ENCODE measurements around the gene AIF1. TPM values are rescaled to one million over a fixed set of nuclear protein-coding genes. Genes with fewer than 3 reads are reported as not detected.

The AIF1 gene
- total RNA-seq = not detected in 2 replicates
- polyA plus RNA-seq (2012) = not detected

DNA sequence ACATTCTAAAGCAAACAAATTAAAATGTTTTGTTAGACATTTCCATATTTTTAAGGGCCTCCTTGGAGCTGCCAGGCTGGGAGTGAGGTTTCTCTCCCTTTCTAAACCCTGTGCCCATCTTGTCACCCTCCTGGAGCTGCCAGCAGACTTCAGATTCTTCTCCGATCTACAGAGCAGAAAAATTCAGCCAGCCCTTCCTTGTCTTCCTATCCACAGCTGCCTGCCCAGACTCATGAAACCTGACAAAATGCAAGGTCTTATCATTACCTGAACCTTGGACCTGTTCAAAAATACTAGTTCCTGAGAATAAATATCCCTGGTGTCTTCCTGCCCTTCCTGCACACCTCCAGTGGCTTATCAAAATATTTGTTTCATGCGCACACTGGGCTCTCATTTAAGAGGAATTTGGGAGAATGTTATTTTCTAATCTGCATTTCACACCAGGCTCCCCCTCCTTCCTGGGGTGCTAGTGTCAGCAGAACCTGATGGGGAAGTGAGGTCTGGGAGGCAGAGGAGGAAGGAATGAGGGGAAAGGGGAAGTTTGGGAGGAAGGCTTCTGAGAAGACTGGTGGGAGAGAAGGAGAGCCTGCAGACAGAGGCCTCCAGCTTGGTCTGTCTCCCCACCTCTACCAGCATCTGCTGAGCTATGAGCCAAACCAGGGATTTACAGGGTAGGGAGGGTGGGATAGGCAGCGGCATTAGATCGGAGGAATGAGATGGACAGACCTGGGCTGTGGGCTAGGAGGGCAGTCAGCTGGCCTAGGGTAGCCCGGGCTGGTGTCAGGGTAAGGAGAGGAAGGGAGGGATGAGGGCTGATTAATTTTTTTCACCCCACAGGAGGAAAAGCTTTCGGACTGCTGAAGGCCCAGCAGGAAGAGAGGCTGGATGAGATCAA lies at the start of gene AIF1:
TSS of gene AIF1 (plus strand) at position 551 of the 895 bp plus-strand sequence. CDS start at position 647, 96 bp downstream.
- DNase-seq (ENCODE audit: low read depth) = no peak

DNA sequence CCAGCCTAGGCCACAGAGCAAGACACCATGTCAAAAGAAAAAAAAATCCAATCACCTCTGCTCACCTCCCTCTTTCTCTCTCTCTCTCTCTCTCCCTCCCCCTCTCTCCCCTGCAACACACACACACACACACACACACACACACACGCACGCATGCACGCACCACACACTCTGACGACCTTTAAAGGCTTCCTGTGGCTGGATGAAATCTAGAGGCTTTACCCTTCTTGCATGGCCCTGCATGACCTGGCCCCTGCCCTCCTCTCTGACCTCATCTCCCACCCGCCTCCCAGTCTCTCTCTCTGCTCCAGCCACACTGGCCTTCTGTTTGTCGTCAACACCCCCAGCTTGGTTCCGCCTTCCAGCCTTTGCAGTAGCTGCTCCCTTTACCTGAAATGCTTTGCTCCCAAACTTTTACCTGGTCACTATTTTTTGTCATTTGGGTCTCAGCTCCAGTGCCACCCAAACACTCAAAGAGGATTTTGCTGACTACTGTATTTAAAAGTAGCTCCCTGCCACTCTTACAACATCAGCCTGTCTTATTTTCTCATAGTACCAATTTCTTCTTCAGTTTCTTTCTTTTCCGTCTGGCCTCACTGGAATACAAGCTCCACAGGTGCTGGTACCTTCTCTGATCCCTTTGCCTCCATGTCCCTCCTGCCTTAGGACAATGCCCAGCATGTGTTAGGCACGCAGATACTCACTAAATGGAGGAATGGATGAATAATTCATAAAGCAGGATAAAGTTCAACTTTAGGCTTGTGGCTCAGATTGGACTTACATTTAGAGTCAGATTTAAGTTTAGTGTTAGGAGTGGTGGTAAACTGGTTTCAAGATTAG lies 47.3 kb upstream of the AIF1 start:
- DNase-seq (ENCODE audit: low read depth) = no peak

DNA sequence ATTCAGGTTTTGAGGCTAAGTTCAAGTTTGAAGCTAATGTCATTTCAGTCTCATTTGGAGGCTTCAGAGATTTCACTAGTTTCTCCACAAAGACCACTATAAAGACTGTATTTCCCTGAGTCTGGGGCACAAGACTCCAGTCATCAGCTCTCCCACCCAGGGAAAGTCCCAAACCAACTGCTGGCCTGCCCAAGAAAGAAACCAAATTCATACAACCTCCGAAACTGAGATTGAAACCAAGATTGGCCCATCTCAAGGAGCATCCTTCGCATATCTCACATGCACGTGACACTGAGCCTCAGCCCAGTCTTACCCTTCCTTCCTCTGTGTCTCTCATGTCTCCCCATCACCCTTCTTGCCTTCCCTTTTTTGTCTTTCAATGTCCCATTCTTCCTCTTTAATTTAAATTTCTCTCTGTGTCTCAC lies 46.5 kb upstream of the AIF1 start:
- no peak for DNase-seq (ENCODE audit: low read depth)

DNA sequence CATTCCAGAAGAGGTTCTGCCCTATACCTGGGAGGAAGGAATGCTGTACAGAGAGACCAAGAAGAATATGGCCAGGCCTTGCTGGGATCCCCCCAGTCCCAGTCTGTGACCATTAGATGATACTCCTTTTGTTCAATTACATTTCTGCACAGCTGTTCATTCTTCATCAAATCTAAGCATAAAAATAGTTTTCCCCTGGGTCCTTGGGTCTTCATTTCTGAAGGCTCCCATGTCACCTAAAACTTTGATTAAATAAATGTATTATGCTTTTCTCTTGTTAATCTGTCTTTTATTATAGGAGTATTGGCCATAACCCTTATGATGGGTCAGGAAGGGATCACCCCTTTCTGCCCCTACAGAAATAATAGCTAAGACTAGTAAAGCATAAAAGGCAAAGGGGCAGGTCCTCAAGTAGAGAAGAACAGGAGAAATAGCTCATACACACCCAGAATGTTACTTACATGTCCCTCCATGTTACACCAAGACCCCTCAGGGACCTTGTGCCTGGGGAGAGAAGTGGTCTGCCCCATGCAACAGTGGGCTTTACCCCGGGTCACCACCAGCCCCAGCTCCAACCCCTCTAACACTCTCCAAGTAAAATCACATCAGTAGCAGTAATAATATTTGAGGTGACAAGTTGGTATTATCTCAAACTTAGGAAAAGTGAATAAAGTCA lies 45.0 kb upstream of the AIF1 start:
- no peak for DNase-seq (ENCODE audit: low read depth)

DNA sequence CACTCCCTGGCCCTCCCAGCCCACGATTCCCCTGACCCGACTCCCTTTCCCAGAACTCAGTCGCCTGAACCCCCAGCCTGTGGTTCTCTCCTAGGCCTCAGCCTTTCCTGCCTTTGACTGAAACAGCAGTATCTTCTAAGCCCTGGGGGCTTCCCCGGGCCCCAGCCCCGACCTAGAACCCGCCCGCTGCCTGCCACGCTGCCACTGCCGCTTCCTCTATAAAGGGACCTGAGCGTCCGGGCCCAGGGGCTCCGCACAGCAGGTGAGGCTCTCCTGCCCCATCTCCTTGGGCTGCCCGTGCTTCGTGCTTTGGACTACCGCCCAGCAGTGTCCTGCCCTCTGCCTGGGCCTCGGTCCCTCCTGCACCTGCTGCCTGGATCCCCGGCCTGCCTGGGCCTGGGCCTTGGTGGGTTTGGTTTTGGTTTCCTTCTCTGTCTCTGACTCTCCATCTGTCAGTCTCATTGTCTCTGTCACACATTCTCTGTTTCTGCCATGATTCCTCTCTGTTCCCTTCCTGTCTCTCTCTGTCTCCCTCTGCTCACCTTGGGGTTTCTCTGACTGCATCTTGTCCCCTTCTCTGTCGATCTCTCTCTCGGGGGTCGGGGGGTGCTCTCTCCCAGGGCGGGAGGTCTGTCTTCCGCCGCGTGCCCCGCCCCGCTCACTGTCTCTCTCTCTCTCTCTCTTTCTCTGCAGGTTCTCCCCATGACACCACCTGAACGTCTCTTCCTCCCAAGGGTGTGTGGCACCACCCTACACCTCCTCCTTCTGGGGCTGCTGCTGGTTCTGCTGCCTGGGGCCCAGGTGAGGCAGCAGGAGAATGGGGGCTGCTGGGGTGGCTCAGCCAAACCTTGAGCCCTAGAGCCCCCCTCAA lies 42.8 kb upstream of the AIF1 start, which contains the start of gene LTA:
TSS of gene LTA (plus strand) at position 249 of the 871 bp plus-strand sequence. CDS start at position 703, 454 bp downstream.
- DNase-seq (ENCODE audit: low read depth) = no peak

DNA sequence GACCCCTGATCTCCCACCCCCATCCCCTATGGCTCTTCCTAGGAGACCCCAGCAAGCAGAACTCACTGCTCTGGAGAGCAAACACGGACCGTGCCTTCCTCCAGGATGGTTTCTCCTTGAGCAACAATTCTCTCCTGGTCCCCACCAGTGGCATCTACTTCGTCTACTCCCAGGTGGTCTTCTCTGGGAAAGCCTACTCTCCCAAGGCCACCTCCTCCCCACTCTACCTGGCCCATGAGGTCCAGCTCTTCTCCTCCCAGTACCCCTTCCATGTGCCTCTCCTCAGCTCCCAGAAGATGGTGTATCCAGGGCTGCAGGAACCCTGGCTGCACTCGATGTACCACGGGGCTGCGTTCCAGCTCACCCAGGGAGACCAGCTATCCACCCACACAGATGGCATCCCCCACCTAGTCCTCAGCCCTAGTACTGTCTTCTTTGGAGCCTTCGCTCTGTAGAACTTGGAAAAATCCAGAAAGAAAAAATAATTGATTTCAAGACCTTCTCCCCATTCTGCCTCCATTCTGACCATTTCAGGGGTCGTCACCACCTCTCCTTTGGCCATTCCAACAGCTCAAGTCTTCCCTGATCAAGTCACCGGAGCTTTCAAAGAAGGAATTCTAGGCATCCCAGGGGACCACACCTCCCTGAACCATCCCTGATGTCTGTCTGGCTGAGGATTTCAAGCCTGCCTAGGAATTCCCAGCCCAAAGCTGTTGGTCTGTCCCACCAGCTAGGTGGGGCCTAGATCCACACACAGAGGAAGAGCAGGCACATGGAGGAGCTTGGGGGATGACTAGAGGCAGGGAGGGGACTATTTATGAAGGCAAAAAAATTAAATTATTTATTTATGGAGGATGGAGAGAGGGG lies 41.6 kb upstream of the AIF1 start:
- no peak for DNase-seq (ENCODE audit: low read depth)

DNA sequence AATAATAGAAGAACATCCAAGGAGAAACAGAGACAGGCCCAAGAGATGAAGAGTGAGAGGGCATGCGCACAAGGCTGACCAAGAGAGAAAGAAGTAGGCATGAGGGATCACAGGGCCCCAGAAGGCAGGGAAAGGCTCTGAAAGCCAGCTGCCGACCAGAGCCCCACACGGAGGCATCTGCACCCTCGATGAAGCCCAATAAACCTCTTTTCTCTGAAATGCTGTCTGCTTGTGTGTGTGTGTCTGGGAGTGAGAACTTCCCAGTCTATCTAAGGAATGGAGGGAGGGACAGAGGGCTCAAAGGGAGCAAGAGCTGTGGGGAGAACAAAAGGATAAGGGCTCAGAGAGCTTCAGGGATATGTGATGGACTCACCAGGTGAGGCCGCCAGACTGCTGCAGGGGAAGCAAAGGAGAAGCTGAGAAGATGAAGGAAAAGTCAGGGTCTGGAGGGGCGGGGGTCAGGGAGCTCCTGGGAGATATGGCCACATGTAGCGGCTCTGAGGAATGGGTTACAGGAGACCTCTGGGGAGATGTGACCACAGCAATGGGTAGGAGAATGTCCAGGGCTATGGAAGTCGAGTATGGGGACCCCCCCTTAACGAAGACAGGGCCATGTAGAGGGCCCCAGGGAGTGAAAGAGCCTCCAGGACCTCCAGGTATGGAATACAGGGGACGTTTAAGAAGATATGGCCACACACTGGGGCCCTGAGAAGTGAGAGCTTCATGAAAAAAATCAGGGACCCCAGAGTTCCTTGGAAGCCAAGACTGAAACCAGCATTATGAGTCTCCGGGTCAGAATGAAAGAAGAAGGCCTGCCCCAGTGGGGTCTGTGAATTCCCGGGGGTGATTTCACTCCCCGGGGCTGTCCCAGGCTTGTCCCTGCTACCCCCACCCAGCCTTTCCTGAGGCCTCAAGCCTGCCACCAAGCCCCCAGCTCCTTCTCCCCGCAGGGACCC lies 40.6 kb upstream of the AIF1 start:
- DNase-seq (ENCODE audit: low read depth) = no peak

DNA sequence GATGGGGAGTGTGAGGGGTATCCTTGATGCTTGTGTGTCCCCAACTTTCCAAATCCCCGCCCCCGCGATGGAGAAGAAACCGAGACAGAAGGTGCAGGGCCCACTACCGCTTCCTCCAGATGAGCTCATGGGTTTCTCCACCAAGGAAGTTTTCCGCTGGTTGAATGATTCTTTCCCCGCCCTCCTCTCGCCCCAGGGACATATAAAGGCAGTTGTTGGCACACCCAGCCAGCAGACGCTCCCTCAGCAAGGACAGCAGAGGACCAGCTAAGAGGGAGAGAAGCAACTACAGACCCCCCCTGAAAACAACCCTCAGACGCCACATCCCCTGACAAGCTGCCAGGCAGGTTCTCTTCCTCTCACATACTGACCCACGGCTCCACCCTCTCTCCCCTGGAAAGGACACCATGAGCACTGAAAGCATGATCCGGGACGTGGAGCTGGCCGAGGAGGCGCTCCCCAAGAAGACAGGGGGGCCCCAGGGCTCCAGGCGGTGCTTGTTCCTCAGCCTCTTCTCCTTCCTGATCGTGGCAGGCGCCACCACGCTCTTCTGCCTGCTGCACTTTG lies 39.6 kb upstream of the AIF1 start, which contains the start of gene TNF:
TSS of gene TNF (plus strand) at position 231 of the 567 bp plus-strand sequence. CDS start at position 408, 177 bp downstream.
- DNase-seq (ENCODE audit: low read depth) = no peak

DNA sequence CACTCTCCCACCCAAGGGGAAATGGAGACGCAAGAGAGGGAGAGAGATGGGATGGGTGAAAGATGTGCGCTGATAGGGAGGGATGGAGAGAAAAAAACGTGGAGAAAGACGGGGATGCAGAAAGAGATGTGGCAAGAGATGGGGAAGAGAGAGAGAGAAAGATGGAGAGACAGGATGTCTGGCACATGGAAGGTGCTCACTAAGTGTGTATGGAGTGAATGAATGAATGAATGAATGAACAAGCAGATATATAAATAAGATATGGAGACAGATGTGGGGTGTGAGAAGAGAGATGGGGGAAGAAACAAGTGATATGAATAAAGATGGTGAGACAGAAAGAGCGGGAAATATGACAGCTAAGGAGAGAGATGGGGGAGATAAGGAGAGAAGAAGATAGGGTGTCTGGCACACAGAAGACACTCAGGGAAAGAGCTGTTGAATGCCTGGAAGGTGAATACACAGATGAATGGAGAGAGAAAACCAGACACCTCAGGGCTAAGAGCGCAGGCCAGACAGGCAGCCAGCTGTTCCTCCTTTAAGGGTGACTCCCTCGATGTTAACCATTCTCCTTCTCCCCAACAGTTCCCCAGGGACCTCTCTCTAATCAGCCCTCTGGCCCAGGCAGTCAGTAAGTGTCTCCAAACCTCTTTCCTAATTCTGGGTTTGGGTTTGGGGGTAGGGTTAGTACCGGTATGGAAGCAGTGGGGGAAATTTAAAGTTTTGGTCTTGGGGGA lies 38.9 kb upstream of the AIF1 start:
- no peak for DNase-seq (ENCODE audit: low read depth)

DNA sequence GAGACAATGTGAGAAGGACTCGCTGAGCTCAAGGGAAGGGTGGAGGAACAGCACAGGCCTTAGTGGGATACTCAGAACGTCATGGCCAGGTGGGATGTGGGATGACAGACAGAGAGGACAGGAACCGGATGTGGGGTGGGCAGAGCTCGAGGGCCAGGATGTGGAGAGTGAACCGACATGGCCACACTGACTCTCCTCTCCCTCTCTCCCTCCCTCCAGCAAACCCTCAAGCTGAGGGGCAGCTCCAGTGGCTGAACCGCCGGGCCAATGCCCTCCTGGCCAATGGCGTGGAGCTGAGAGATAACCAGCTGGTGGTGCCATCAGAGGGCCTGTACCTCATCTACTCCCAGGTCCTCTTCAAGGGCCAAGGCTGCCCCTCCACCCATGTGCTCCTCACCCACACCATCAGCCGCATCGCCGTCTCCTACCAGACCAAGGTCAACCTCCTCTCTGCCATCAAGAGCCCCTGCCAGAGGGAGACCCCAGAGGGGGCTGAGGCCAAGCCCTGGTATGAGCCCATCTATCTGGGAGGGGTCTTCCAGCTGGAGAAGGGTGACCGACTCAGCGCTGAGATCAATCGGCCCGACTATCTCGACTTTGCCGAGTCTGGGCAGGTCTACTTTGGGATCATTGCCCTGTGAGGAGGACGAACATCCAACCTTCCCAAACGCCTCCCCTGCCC lies 38.0 kb upstream of the AIF1 start:
- DNase-seq (ENCODE audit: low read depth) = no peak

DNA sequence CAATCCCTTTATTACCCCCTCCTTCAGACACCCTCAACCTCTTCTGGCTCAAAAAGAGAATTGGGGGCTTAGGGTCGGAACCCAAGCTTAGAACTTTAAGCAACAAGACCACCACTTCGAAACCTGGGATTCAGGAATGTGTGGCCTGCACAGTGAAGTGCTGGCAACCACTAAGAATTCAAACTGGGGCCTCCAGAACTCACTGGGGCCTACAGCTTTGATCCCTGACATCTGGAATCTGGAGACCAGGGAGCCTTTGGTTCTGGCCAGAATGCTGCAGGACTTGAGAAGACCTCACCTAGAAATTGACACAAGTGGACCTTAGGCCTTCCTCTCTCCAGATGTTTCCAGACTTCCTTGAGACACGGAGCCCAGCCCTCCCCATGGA lies 37.5 kb upstream of the AIF1 start:
- DNase-seq (ENCODE audit: low read depth) = no peak

DNA sequence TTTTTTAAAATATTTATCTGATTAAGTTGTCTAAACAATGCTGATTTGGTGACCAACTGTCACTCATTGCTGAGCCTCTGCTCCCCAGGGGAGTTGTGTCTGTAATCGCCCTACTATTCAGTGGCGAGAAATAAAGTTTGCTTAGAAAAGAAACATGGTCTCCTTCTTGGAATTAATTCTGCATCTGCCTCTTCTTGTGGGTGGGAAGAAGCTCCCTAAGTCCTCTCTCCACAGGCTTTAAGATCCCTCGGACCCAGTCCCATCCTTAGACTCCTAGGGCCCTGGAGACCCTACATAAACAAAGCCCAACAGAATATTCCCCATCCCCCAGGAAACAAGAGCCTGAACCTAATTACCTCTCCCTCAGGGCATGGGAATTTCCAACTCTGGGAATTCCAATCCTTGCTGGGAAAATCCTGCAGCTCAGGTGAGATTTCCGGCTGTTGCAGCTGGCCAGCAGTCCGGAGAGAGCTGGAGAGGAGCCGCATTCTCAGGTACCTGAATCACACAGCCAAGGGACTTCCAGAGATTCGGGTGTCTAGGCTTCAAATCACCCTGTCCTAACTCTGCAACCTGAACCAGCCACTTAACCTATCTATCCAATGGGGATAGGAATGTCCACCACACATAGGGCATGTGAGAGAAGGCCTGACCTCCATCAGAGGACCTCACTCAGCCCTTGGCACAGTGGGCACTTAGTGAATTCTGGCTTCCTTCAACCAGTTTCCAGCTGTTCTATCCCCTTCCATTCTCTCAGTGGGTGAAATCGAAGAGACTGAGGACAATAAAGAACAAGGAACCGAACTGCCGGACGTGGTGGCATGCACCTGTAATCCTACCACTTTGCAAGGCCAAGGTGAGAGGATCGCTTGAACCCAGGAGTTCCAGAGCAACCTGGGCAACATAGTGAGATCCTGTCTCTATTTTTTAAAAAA lies 36.6 kb upstream of the AIF1 start:
- DNase-seq (ENCODE audit: low read depth) = no peak

DNA sequence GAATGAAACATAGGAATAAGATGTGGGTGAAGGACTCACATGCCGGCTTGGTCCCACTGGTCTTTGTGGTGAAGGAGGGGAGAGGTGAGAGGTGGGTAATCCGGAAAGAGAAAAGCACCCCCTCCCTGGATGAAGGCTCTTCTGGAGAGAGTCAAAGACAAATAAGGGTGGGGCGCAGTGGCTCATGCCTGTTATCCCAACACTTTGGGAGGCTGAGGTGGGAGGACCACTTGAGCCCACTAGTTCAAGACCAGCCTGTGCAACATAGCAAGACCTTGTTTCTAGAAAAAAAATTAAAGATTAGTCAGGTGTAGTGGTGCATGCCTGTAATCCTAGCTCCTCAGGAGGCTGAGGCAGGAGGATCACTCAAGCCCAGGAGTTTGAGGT lies 35.9 kb upstream of the AIF1 start:
- DNase-seq (ENCODE audit: low read depth) = no peak

DNA sequence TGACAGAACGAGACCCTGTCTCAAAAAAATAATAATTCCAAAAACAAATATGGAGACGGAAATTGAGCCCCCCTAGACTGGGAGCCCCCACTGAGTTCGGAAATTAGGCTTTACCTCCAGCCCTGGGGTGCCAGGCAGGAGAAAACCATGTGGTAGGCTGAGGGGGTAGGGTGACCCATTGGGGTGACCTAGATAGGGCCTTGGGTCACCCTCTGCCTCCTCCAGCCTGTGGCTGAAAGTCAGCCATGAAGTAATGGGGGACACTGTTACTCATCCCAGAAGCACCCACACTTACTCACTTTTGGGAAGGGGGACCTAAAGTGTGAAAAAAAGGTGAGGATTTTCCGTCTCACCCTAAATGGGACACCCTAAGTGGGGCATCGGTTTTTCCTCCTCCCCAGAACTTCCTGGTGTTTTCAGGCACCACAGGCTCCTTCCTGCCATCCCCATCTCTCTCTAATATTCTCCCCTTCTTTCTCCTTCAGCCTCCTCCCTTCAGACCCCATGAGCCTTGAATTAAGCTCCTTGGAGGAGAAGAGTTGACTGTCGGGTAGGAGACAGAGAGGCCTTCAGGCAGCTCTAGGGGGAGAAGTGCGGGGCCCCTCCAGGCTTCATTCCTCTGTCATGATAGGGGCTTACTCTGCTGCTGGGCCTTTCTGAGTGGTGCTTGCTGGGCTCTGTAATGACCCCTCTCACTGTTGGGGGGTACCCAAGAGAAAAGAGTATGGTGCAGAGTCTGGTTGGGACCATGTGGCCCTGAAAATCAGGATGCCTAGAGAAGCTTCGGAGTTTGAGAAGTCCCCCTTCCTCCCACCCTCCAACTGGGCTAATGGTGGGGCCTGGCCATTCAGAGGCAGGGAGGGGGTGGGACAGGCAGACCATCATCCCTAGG lies 35.2 kb upstream of the AIF1 start:
- no peak for DNase-seq (ENCODE audit: low read depth)

DNA sequence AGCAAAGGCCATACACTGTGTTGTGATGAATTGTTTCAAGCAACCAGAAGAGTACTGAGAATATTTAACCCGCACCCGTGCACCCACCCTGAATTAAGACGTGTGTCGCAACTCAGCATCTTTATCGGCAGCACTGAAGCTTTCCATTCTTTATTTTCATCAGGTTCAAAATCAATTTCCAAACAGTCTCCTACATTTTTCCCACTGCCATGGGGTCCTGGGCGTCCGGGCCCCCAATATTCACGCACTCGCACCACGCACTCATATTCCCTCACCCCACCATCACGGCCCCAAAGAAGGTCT lies 34.6 kb upstream of the AIF1 start:
- no peak for DNase-seq (ENCODE audit: low read depth)

Measured in myocyte (in vitro differentiated cells).